Measurements from ENCODE around the gene FCGBP.
"Not testable (repeated sequence)": the region's sequence is repeated elsewhere in the genome, so short reads cannot be mapped to it uniquely, and the experiment has no call there.

FCGBP gene

GRCh38 chr19:39891660-39892505 lies 42.6 kb downstream of the FCGBP start:
- CTCF ChIA-PET; H3K36me3 ChIP-seq (ENCODE audit: control insufficient read depth in 4 of 4, insufficient read depth in 4 of 4, low read length in 3 of 4); POLR2A ChIA-PET; H3K9me3 ChIP-seq (ENCODE audit: control extremely low read depth in 1 of 5, control insufficient read depth in 4 of 5, insufficient read depth in 2 of 5, low read depth in 1 of 5, low read length in 4 of 5); H3K27ac ChIP-seq (ENCODE audit: insufficient read depth in 1 of 2, low read depth in 1 of 2, low read length in 2 of 2, poor library complexity in 1 of 2, severe bottlenecking in 2 of 2); H3K4me3 ChIP-seq (ENCODE audit: control insufficient read depth in 1 of 7, extremely low read depth in 1 of 7, insufficient read depth in 4 of 7, low read depth in 2 of 7, low read length in 6 of 7); H3K4me1 ChIP-seq (ENCODE audit: control extremely low read depth in 1 of 4, control insufficient read depth in 4 of 4, insufficient read depth in 4 of 4, low read length in 3 of 4): not testable (repeated sequence)
- peak; percentile 4 to 33 (median 20) for DNase-seq
- WGBS (ENCODE audit: insufficient coverage), result 57% methylated on average over 63 of the region's 64 CpGs
- H3K27me3 ChIP-seq (replicated peaks in 2 of 5; ENCODE audit: control insufficient read depth in 4 of 5, insufficient read depth in 5 of 5, low read length in 4 of 5), result peaks cover 0 to 40% (median 2%) of the 10 kb centered on the region in 5 experiments

GRCh38 chr19:39890755-39891551 lies 43.5 kb downstream of the FCGBP start:
- Histone ChIP-seq H3K4me3 (ENCODE audit: control insufficient read depth in 1 of 7, extremely low read depth in 1 of 7, insufficient read depth in 4 of 7, low read depth in 2 of 7, low read length in 6 of 7) (no peak overlapping the region), H3K27ac (ENCODE audit: insufficient read depth in 1 of 2, low read depth in 1 of 2, low read length in 2 of 2, poor library complexity in 1 of 2, severe bottlenecking in 2 of 2) (no peak overlapping the region), H3K9me3 (ENCODE audit: control extremely low read depth in 1 of 5, control insufficient read depth in 4 of 5, insufficient read depth in 2 of 5, low read depth in 1 of 5, low read length in 4 of 5) (no peaks in the 10 kb centered on the region), H3K36me3 (ENCODE audit: control insufficient read depth in 4 of 4, insufficient read depth in 4 of 4, low read length in 3 of 4) (no peaks in the 10 kb centered on the region), H3K4me1 (ENCODE audit: control extremely low read depth in 1 of 4, control insufficient read depth in 4 of 4, insufficient read depth in 4 of 4, low read length in 3 of 4) (no peaks in the 10 kb centered on the region), H3K27me3 (replicated peaks in 2 of 5; ENCODE audit: control insufficient read depth in 4 of 5, insufficient read depth in 5 of 5, low read length in 4 of 5) (peaks cover 0 to 40% (median 2%) of the 10 kb centered on the region in 5 experiments)
- CTCF ChIA-PET, result interaction anchor here (0.7 kb wide), 1 partner anchor 242 kb away, joined by 3 read pairs; no protein-coding TSS in a partner anchor
- 84% methylated on average over 14 of the region's 17 CpGs for WGBS (ENCODE audit: insufficient coverage)
- DNase-seq, result no peak
- POLR2A ChIA-PET, result no interaction called here

DNA sequence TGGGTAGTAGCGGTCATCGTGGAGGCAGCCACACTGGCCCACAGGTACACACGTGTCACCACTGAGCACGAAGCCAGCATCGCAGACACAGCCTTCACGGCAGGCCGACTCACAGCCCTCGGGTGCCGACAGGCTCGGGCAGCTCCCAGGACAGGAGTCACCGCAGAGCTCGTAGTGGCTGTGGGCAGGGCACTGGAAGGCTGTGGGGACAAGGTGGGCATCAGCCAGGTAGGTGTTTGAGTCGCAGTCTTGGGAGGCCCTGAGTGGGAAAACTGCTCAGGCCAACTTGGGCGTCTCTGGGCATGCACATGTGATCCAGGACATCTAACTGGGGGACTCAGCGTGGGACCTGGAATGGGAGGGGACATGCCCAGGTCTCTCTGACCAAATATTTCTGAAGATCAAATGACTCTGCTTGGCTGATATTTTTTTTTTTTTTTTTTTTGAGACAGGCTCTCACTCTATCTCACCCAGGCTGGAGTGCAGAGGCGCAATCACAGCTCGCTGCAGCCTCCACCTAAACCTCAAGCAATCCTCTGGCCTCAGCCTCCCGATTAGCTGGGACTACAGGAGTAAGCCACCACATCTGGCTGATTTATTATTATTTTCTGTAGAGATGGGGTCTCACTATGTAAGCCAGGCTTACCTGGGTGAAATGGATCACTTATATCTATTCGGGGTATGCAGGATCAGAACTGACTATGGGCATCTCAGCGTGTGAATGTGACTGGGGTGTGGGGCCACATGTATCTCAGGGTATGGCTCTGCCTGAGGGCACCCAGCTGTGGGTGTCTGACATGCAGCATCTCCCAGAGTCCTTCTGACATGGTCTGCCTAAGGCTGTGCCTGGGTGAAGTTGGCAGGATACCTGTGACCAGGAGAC lies 44.3 kb downstream of the FCGBP start:
- H3K9me3 ChIP-seq (ENCODE audit: control extremely low read depth in 1 of 5, control insufficient read depth in 4 of 5, insufficient read depth in 2 of 5, low read depth in 1 of 5, low read length in 4 of 5); H3K27ac ChIP-seq (ENCODE audit: insufficient read depth in 1 of 2, low read depth in 1 of 2, low read length in 2 of 2, poor library complexity in 1 of 2, severe bottlenecking in 2 of 2); H3K4me3 ChIP-seq (ENCODE audit: control insufficient read depth in 1 of 7, extremely low read depth in 1 of 7, insufficient read depth in 4 of 7, low read depth in 2 of 7, low read length in 6 of 7); H3K36me3 ChIP-seq (ENCODE audit: control insufficient read depth in 4 of 4, insufficient read depth in 4 of 4, low read length in 3 of 4); H3K4me1 ChIP-seq (ENCODE audit: control extremely low read depth in 1 of 4, control insufficient read depth in 4 of 4, insufficient read depth in 4 of 4, low read length in 3 of 4); POLR2A ChIA-PET; DNase-seq: not testable (repeated sequence)
- peaks cover 0 to 39% (median 2%) of the 10 kb centered on the region in 5 experiments for H3K27me3 ChIP-seq (replicated peaks in 2 of 5; ENCODE audit: control insufficient read depth in 4 of 5, insufficient read depth in 5 of 5, low read length in 4 of 5)
- CTCF ChIA-PET, result interaction anchor here (0.7 kb wide), 1 partner anchor 241 kb away, joined by 3 read pairs; no protein-coding TSS in a partner anchor
- 96% methylated on average over 17 of the region's 20 CpGs for WGBS (ENCODE audit: insufficient coverage)

GRCh38 chr19:39887456-39887951 lies 46.9 kb downstream of the FCGBP start:
- no CpG with 5 or more reads among the region's 3 CpGs for WGBS (ENCODE audit: insufficient coverage)
- POLR2A ChIA-PET, result not testable (repeated sequence)

DNA sequence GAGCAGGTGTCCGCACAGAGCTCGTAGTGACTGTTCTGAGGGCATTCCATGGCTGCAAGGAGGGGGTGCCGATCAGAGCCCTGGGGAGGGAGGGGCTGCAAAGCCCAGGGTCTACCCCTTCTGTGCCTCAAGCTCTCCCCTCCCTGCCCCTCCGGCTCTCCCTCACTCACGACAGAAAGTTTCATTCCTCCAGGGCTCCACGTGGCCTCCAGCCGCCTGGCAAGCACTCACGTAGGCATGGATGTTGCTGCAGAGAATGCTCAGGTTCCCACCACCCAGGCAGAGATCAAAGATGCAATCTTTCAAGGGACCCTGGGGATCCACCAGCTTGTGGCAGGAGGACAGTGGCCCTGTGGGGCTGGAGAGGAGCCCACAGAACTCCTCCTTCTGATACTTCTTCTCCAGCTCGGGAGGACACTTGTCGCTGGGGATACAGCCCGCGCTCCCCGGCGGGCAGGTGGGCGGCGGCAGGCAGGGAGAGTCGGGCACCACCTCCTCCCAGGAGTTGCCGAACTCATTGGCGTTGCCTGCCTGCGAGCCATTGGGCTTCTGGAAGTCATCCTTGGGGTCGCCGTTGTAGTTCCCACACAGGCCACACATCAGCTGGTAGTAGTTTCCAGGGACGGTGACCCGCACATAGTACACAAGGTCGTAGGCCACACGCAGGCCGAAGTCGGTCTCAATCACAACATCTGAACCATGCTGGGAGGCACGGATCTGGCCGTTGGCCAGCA lies 48.4 kb downstream of the FCGBP start:
- H3K27ac ChIP-seq (ENCODE audit: insufficient read depth in 1 of 2, low read depth in 1 of 2, low read length in 2 of 2, poor library complexity in 1 of 2, severe bottlenecking in 2 of 2); POLR2A ChIA-PET; H3K4me1 ChIP-seq (ENCODE audit: control extremely low read depth in 1 of 4, control insufficient read depth in 4 of 4, insufficient read depth in 4 of 4, low read length in 3 of 4); H3K36me3 ChIP-seq (ENCODE audit: control insufficient read depth in 4 of 4, insufficient read depth in 4 of 4, low read length in 3 of 4); DNase-seq; CTCF ChIA-PET; H3K9me3 ChIP-seq (ENCODE audit: control extremely low read depth in 1 of 5, control insufficient read depth in 4 of 5, insufficient read depth in 2 of 5, low read depth in 1 of 5, low read length in 4 of 5); H3K4me3 ChIP-seq (ENCODE audit: control insufficient read depth in 1 of 7, extremely low read depth in 1 of 7, insufficient read depth in 4 of 7, low read depth in 2 of 7, low read length in 6 of 7): not testable (repeated sequence)
- H3K27me3 ChIP-seq (replicated peaks in 2 of 5; ENCODE audit: control insufficient read depth in 4 of 5, insufficient read depth in 5 of 5, low read length in 4 of 5), result peaks cover 0 to 18% (median 0%) of the 10 kb centered on the region in 5 experiments
- 100% methylated on average over 2 of the region's 30 CpGs for WGBS (ENCODE audit: insufficient coverage)

More at GRCh38 chr19:39887456-39887951, 46.9 kb downstream of the FCGBP start:
- H3K4me1 ChIP-seq (ENCODE audit: control extremely low read depth in 1 of 4, control insufficient read depth in 4 of 4, insufficient read depth in 4 of 4, low read length in 3 of 4); H3K9me3 ChIP-seq (ENCODE audit: control extremely low read depth in 1 of 5, control insufficient read depth in 4 of 5, insufficient read depth in 2 of 5, low read depth in 1 of 5, low read length in 4 of 5); H3K36me3 ChIP-seq (ENCODE audit: control insufficient read depth in 4 of 4, insufficient read depth in 4 of 4, low read length in 3 of 4); CTCF ChIA-PET; DNase-seq; H3K4me3 ChIP-seq (ENCODE audit: control insufficient read depth in 1 of 7, extremely low read depth in 1 of 7, insufficient read depth in 4 of 7, low read depth in 2 of 7, low read length in 6 of 7); H3K27ac ChIP-seq (ENCODE audit: insufficient read depth in 1 of 2, low read depth in 1 of 2, low read length in 2 of 2, poor library complexity in 1 of 2, severe bottlenecking in 2 of 2): not testable (repeated sequence)
- H3K27me3 ChIP-seq (replicated peaks in 2 of 5; ENCODE audit: control insufficient read depth in 4 of 5, insufficient read depth in 5 of 5, low read length in 4 of 5), result peaks cover 0 to 28% (median 2%) of the 10 kb centered on the region in 5 experiments

- H3K4me1 ChIP-seq (ENCODE audit: control extremely low read depth in 1 of 4, control insufficient read depth in 4 of 4, insufficient read depth in 4 of 4, low read length in 3 of 4); POLR2A ChIA-PET: not testable (repeated sequence)
- WGBS (ENCODE audit: insufficient coverage), result no CpG with 5 or more reads among the region's 9 CpGs
These were observed 49.7 kb downstream of the FCGBP start for GRCh38 chr19:39884721-39885120.

More at GRCh38 chr19:39884721-39885120, 49.7 kb downstream of the FCGBP start:
- H3K27me3 ChIP-seq (replicated peaks in 2 of 5; ENCODE audit: control insufficient read depth in 4 of 5, insufficient read depth in 5 of 5, low read length in 4 of 5); H3K4me3 ChIP-seq (ENCODE audit: control insufficient read depth in 1 of 7, extremely low read depth in 1 of 7, insufficient read depth in 4 of 7, low read depth in 2 of 7, low read length in 6 of 7); DNase-seq; CTCF ChIA-PET; H3K27ac ChIP-seq (ENCODE audit: insufficient read depth in 1 of 2, low read depth in 1 of 2, low read length in 2 of 2, poor library complexity in 1 of 2, severe bottlenecking in 2 of 2); H3K36me3 ChIP-seq (ENCODE audit: control insufficient read depth in 4 of 4, insufficient read depth in 4 of 4, low read length in 3 of 4); H3K9me3 ChIP-seq (ENCODE audit: control extremely low read depth in 1 of 5, control insufficient read depth in 4 of 5, insufficient read depth in 2 of 5, low read depth in 1 of 5, low read length in 4 of 5): not testable (repeated sequence)
